GM18505 (cell line): ENCODE data around the gene HM13.
"Not testable (repeated sequence)": the region's sequence is repeated elsewhere in the genome, so short reads cannot be mapped to it uniquely, and the experiment has no call there.

Experiments
- ATAC-seq: cut with Tn5 transposase; IDR thresholded peaks from one replicate; pipeline ENCODE4 v1.9.1; 2021; ENCODE audit not compliant: unreplicated experiment
- POLR2A ChIP-seq: IDR thresholded peaks from 4 replicates; pipeline ENCODE4 v1.6.1; 2011; ENCODE audit warnings: borderline replicate concordance; ENCODE audit not compliant: insufficient read depth, insufficient read length; ENCODE audit errors: extremely low read depth

The HM13 gene

DNA sequence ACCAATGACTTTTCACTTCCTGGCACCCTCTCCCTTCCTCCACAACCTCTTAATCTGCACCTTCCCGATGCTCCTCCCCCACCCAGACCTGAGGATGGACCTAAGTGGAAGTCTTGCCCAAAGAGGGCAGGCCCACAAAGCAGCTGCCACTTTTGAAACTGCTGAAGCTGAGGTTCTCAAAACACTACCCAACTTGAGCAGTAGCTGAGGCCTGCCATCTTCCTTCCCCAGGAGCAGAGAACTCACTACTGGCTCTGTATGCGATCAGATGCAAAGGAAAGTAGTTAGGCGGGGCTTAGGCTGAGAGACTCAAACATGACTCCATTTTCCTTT is 1.5 kb downstream of the HM13 start:
- no peak for ATAC-seq
- TF ChIP-seq POLR2A = no peak

DNA sequence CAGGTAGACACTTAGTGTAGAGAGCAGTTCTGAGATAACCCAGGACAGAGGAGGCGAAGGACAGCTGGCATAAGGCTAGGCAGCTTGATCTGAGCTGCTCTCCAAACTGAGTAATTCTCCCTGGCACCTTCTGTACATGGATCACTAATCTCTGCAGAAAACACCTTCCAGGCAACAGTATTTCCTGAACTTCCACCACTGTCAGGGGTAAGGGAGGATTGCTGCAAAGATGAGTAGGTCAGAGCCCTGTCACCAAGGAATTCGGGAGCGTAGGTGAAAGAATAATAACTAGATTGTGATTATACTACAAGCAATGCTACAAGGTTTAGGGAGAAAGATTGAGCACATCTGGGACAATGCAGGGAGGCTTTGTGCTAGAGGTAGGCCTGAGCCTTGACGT is 1.9 kb downstream of the HM13 start:
- no peak for TF ChIP-seq POLR2A
- no peak for ATAC-seq

DNA sequence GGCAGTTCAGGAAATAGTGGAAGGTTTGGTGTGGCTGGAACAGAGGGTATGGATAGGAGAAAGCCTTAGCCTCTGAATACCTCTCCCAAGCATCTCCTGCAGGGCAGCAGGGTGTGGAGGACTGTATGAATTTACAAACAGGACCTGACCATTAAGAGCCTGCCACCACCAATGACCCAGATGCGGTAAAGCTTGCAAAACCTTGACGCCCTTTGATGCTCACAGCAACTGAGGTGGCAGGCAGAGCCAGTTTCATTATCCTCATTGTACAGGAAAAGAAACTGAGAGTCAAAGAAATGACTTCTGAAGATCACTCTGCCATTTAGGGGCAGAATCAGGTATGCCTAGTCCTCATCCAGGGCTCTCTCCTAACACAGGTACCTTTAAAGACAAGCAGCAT is 2.4 kb downstream of the HM13 start:
- no peak for ATAC-seq
- TF ChIP-seq POLR2A = no peak

DNA sequence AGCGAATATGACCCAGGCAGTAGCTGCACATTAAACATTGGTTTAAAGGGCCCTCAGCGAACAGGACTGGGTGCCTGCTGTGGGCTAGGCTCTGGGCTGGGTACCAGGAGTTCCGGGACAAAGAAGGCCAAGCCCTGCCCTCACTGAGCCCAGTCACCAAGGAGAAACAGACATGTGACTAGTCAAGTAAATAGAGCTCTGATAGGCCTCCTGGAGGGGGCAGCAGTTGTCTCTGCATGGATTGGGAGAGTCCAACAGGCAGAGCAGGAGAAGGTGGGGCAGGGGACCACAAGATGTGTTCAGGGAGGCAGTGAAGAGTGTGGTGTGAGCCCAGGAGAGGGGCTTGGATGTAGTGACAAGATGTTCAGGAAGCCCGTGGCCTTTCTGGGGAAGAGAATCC is 3.1 kb downstream of the HM13 start:
- no peak for TF ChIP-seq POLR2A
- ATAC-seq = no peak

DNA sequence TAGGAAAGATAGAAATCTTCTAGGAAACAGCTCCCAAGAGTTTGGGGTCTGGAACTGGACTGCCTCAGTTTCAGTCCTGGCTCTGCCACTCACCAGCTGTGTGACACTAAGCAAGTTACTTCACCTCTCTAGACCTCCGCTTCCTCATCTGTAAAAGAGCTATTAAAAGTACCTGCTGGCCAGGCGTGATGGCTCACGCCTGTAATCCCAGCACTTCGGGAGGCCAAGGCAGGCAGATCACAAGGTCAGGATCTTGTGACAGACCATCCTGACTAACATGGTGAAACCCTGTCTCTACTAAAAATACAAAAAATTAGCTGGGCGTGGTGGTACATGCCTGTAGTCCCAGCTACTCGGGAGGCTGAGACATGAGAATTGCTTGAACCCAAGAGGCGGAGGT is 7.0 kb downstream of the HM13 start:
- not testable (repeated sequence) for ATAC-seq

DNA sequence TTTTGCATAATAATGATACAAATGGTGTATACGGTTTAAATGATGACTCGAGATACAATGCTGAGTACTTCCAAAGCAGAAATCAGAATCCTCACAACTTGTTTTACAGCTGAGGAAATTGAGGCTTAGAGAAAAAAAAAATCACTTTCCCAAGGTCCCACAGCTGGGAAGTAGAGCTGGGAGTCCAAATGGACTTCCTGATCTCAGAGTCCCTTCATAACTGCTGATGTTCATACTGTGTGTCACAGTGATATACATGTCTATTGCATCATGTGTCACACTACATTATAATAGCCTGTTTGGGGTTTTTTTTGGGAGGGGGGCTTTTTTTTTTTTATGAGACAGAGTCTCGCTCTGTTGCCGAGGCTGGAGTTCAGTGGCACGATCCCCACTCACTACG is 8.5 kb downstream of the HM13 start:
- no peak for TF ChIP-seq POLR2A
- ATAC-seq = no peak

DNA sequence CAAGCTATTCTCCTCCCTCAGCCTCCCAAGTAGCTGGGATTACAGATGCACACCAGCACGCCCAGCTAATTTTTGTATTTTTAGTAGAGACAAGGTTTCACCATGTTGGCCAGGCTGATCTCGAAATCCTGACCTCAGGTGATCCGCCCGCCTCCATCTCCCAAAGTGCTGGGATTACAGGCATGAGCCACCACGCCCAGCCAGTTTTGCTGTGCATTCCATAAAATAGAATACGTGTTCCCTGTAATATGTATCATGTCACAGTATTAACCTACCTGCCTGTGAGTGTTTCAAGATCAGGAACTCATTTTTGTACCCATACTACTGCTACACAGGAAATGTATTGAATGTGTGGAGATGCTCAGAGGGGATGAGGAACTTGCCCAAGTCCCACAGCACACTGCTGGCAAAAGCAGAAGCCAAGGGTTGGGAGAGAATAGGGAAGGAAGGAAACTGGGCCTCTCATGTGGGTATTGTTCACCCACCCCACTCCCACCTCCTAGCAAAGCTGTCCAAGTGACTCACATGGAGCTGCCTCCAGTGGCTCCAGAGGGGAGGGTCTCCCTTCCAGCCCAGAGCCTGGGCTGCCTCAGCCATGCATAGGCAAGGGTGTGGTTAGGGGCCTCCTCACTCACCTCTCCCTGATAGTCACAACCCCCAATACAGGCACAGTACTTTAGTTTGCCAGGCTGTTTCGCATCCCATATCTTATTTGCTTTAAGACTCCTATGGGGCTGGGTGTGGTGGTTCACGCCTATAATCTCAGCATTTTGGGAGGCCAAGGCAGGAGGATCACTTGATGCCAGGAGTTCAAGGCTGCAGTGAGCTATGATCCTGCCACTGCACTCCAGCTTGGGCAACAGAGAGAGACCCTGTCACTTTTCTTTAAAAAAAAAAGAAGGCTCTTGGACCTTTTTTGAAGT is 9.4 kb downstream of the HM13 start:
- no peak for TF ChIP-seq POLR2A
- no peak for ATAC-seq

DNA sequence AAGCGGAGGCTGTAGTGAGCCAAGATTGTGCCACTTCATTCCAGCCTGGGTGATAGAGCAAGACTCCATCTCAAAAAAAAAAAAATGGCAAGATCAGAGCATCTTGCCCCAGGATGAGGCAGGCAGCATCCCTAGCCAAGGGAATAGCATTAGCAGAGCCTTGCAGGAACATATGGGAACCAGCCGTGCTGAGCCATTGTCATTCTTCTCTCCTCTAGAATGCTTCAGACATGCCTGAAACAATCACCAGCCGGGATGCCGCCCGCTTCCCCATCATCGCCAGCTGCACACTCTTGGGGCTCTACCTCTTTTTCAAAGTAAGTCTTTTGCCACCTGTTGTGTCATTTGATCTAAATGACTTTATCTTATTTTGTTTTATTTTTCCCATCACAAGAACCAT is 13.0 kb downstream of the HM13 start:
- no peak for ATAC-seq
- no peak for TF ChIP-seq POLR2A

DNA sequence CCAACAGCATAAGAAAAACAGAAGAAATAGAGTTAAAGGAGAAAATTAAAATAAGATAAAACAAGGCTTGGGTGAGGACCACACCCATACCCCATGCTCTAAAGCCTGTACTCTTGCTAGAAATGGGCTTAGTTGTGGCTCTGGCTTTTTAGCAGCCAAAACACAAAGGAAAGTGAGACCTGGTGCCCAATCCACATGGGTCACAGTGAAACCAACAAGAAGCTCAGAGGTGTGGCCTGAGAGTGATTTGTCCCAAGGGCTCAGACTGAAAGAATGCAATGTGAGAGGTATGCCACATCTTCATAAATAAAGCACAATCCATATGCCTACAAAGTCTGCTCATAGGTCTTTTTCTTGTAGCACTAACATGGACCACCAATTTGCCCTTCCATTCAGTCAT is 21.1 kb downstream of the HM13 start:
- TF ChIP-seq POLR2A = no peak
- ATAC-seq = no peak

DNA sequence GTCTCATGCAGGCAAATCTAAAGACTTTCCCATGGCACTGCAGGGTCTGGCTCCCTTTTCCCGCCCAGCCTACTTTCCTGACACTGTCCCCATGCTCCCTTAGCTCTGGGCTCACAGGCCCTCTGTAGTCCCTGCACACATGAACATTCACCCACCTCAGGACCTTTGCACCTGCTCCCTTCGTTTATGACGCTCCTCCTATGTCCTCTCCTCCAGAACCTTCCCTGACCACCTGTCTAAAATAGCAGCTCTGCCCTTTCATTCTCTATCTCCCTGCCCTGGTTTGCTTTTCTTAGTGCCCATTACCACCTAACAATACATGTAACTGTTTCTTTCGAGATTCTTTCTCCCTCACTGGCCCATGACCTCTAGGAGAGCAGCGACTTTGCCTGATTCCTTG is 22.3 kb downstream of the HM13 start:
- no peak for TF ChIP-seq POLR2A
- ATAC-seq = no peak

DNA sequence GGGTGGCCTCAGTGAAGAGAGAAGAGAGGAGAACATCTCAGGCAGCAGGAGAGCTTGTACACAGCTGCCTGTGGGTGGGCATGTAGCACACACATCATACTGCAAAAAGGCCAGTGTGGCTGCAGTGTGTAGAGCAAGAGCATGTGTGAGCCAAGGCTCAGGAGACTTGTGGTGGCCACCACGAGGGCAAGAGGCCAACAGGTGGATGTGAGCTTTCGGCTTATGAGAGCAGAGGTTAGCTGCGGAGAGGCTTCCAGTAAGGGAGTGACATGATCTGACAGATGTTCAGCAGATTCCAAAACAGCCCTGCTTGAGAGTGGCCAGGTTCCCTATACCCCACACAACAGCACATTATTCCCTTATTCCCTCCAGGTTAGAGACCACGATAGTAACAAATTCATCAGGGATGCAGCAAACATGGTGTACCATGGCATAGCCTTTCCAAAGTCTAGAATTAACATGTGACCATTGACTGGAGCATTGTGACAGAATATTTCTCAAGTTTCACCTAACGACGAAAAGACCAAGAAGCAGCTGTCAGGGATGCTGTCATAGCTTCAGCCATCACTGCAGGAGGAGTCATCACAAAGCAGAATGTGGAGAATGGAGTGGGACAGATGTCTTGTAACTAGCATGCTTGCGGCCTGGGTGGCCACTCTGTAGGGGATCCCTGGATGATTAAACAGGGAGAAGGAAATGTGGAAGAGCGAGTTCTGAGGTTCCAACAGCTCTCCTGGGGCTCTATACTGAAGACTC is 23.1 kb downstream of the HM13 start:
- no peak for TF ChIP-seq POLR2A
- ATAC-seq = no peak

DNA sequence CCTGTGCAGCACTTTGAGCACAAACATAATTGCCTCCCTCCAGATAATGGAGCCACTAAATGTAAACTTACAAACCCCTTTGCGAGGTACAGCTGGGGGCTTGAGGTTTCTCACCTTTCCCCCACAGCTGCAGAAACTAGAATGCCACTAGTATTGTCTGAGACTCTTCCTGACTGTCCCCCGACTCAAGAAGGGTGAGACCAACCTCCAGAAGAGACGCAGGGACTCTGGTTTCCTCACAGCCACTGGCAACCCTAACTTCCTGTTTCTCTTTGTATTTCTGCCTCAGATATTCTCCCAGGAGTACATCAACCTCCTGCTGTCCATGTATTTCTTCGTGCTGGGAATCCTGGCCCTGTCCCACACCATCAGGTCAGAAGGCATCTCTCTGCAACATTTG is 23.6 kb downstream of the HM13 start:
- no peak for TF ChIP-seq POLR2A
- no peak for ATAC-seq

DNA sequence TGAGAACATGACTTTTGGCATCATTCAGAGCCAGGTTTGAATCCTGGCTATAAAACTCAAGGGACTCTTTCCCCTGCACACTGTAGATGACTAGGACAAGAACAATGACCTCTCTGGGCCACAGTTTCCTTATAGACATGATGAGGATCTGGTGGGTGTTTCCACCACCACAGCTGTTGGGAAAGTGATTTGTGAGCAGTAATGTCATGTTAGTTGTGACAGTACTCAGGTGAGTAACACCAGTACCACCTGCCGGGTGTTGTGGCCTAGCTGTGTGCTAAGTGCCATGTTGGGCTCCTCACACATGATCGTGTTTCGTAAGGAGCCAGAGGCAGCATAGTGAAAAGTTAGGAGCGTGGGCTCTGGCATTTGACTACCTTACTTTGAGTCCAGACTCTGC is 24.1 kb downstream of the HM13 start:
- no peak for ATAC-seq
- no peak for TF ChIP-seq POLR2A

DNA sequence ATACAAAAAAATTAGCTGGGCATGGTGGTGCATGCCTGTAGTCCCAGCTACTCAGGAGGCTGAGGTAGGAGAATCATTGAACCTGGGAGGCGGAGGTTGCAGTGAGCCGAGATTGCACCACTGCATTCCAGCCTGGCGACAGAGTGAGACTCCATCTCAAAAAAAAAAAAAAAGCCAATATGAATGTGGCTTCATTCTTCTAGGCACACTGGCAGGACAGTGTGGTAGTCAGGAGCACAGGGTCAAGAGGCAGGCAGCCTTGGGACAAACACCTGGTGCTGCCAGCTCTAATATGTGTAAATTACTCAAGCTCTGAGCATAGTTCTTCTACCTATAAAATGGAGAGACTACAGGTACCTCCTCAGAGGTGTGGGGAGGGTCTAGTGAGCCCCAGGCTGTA is 25.4 kb downstream of the HM13 start:
- ATAC-seq = not testable (repeated sequence)
